ENCODE data around the gene C9orf43. TPM values are rescaled to one million over a fixed set of nuclear protein-coding genes. Genes with fewer than 3 reads are reported as not detected.

The C9orf43 gene
- total RNA-seq, 2 donors from 2014 or later = 0.21 to 0.29 TPM

DNA sequence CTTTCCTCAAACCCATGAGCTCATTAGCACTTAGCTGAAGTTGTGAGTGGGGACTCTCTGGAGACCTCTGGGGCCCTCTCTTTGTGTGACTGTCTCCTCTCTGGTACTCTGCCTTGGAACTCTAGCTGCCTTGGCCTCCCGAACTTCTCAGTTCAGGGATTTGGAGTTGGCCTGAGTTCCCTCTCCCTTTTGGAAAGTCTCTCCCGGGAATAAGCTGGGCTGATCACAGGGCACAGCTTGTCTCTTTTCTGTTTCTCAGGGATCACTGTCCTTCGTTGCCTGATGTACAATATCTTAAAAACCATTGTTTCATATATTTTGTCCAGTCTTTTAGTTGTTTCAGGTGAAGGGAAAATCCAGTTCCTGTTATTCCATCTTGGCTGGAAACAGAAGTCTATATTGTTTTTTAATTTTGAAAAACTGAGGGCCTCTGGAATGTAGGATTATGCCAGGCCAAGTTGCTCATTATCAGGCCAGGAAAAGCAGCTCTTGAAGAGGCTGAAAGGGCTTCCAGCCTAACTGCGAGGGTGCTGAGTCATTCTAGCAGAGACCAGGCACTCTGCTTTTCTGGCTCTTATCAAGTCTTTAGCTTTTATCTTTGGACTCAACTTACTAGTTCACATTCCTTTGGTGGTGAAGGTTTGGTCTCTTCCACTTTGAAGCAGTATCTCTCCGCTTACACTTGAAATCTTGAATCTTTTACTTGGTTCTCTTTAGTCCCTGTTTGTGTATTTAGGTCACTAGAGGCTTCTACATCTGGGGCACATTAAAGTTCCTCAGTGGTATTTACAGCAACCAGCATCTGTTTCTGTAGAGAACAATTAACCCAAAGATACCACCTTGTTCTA, 44.6 kb downstream of the C9orf43 start:
- ATAC-seq (peak; percentile 92 to 98), DNase-seq (peak; percentile 74)
- intact Hi-C loops (cut with DNase I) = loop anchor here in 1 of 2 donors (5.0 kb wide), 1 partner anchor 37 kb away; no protein-coding TSS in a partner anchor

DNA sequence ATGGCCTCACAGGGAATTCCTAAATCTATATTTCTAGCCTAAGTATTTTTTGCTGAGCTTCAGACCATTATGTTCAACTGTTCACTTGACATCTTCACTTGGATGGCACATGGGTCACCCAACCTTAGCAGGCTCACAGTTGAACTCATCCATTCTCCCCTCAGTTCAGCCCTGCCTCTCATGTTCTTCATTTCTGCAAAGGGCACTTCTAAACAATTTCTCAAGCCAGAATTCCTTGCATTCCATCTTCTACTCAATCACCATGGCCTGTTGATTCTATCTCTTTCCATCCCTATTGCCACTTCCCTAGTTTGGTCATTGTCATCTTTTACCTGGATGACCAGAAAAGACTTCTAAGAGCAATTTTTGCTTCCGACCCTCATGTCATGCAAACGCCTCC, 45.7 kb downstream of the C9orf43 start:
- DNase-seq = no peak
- intact Hi-C loops (cut with DNase I) = no loop called here
- ATAC-seq = no peak

DNA sequence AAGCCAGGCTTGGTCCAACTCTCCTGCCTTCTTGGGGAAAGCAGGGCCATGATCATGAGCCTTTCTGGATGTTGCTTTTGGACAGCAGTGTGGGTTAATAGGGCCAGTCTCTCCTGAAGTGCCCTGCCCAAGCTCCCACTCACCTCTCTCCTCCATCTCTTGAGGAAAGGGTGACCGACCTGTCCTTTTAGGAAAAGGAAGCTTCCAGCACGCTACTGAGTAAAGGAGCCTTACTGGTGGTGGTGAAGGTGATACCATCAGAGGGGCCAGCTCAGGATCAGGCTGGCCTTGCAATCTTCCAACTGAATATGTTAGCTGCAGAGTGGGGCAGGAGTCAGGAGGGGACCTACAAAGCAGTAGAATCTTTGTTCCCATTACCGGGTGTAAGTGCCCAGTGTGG, 50.7 kb downstream of the C9orf43 start:
- ATAC-seq (no peak), DNase-seq (no peak)
- intact Hi-C loops (cut with DNase I) = loop anchor here in 1 of 2 donors (5.0 kb wide), 1 partner anchor 36 kb away; no protein-coding TSS in a partner anchor

DNA sequence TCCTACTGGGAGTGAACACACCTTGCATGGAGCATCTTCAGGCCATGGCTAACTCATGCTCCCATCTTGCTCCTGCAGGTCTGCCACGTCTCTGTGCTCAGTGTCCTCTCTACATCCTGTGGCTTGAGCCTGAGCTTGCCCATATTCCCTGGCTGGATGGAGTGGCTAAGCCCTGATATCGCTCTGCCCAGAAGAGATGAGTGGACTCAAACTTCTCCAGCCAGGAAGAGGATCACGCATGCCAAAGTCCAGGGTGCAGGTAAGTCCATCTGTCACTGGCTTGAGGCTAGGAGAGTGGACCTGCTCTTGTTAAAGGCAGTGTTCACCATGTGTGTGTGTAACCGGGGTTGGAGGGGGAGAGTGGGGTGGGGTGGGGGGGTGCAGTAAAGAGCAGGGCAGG, 51.4 kb downstream of the C9orf43 start:
- ATAC-seq (no peak), DNase-seq (no peak)
- intact Hi-C loops (cut with DNase I) = loop anchor here in 1 of 2 donors (5.0 kb wide), 1 partner anchor 35 kb away; no protein-coding TSS in a partner anchor

DNA sequence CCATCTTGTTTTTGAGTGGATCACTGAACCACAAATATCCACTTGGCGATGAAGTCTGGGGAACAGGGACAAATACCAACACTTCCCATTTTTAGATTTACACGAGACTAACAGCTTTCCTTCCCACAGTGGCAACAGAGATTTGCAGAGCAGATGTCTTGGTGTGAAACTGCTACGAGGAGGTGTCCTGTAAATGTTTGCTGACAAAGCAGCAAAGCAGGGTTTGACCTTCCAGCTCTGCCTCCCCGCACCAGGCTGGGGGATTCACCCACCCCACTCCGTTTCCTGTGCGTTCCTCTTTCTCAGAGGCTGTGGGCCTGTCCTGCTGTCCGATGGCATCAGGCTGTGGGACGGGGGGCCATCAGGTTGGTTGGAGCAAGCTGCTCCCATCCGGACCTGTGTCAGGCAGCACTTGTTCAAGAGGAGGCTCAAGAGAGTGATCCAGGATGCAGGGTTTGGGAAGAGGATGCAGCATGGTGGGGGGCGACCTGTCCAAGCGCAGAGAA, 52.3 kb downstream of the C9orf43 start:
- intact Hi-C loops (cut with DNase I) = loop anchor here in 1 of 2 donors (5.0 kb wide), 1 partner anchor 34 kb away; no protein-coding TSS in a partner anchor
- ATAC-seq = peak; percentile 39 to 77
- peak; percentile 34 for DNase-seq

DNA sequence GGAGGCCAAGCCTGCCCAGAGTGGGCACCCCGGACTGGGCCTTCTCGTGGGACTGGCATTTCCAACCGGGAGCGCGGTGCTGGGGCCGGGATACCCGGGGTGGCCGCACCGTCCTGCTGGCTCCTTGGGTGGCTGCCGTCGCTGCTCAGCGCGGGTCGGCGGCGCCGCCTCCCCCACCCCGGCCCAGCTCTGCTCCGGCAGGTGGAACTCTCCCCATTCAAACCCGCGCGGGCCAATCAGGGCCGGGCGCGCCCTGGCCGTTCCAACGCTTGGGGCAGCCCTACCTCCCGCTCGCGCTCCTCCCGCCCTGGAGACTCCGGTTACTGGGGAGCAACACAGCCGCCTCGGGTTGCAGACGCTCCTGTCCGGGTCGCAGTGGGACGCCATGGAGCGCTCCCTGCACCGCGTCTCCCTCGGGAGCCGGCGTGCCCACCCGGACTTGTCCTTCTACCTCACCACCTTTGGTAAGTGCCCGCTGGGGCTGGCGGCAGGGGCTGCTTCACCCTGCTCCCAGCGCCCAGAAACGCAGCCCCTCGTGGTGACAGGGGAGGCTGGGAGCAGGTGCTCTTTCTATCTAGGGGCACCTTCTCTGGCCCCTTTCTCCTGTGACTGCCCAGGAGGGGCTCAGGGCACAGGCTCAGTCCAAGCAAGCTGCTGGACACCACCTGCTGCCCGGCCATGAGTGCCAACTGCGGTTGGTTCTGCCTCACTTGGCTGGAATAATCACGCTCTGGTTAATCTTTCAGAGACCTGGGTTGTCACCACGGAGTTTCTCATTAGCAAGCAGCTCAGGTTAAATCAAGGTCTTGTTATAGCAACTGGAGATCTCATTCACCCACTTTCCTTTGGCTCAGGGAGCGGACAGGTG, 53.1 kb downstream of the C9orf43 start, which contains the start of gene RGS3:
Gene RGS3 (plus strand): TSS at position 310 of the 868 bp plus-strand sequence. CDS start 76 bp downstream, at position 386.
- intact Hi-C loops (cut with DNase I) = loop anchor here in 1 of 2 donors (5.0 kb wide), 1 partner anchor 34 kb away; no protein-coding TSS in a partner anchor
- peak; percentile 92 to 97 for ATAC-seq
- peak; percentile 72 for DNase-seq

DNA sequence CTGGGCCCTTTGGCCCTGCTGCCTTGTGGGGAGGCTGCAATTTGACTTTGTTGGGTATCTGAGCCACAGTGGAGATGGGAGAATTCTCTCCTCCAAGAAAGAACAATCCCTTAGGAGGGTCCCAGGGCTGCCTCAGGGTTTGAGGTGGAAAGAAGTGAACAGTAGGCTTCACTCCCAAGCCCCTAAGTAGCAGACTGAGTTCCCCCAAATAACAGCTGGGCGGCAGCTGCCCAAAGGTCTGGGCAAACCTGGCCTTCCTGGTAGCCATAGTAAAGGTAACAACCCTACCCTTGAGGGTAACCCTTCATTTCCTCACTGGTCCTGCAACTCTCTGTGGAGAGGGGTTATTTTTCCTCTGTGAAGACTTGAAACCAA, 53.7 kb downstream of the C9orf43 start:
- DNase-seq = no peak
- ATAC-seq = peak in 1 of 2 donors; percentile 1
- intact Hi-C loops (cut with DNase I) = loop anchor here in 1 of 2 donors (5.0 kb wide), 1 partner anchor 33 kb away; no protein-coding TSS in a partner anchor

DNA sequence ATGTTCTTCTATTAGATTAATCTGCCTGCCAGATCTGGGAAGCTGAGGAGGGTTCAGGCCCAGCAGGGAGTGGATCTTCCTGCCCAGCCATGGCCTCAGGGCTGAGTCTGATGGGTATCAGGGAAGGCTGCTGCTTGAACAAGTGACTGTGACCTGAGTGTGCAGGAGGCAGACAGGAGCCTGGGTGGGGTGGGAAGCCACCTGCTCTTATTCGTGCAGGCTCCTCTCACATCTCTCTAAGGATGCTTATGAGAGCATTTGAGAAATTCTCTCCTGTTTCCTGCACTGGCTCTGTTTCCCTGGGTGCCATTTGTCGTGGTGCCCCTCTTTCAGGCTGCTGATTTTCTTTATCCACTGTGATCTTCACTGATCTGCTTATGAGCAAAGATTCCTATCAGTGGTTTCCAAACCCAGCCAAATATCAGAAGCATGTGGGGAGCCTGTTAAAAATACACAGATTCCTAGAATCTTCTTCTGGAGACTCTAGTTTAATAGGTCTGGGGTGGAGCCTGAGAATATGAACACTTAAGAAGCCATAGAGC, 55.1 kb downstream of the C9orf43 start:
- ATAC-seq = no peak
- DNase-seq = no peak
- intact Hi-C loops (cut with DNase I) = no loop called here

DNA sequence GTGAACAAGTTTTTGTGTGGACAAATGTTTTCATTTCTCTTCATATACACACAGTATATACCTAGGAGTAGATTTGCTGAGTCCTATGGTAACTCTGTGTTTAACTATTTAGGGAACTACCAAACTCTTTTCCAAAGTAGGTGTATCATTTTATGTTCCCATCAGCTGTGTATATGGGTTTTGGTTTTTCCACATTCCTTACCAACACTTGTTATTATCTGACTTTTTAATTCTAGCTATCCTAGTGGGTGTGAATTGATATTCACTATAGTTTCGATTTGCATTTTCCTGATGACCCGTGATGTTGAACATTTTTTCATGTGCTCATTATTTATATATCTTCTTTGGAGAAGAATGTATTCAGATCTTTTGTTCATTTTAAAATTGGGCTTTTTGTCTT, 56.6 kb downstream of the C9orf43 start:
- no peak for DNase-seq
- no peak for ATAC-seq
- intact Hi-C loops (cut with DNase I) = no loop called here

DNA sequence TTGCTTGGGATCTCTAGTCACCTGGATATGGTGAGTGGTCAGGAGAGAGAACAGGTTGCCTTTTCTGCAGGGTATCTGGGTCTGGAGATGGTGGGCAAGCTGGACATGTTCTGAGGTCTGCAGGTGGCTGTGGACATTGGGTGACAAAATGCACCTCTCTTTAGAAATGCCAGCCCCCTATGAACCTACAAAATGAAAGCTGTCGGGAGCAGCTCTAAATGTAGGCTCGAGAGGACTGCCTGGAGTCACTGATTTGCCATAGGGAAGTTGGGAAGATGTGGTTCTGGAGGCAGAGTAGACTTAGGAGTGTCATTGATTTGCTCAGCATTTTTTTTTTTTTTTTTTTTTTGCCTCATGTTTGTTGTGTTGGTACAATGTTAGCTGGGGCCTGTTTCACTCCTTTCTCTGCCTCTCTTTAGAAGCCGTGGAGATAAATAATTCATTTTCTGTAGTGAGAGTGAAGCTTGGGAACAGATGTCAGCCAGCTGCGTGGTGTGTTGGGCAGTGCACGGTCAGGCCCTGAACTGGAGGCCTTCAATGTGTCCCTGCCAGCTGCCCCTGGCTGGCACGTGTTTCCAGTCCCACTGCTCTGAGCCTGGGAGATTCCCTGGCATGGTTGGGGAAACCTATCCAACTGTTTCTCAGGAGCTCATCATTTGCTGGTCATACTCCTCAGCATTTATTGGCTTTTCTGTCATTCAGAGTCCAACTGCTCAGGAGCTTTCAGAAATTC, 58.3 kb downstream of the C9orf43 start:
- intact Hi-C loops (cut with DNase I) = no loop called here
- peak; percentile 57 for DNase-seq
- peak; percentile 85 for ATAC-seq

DNA sequence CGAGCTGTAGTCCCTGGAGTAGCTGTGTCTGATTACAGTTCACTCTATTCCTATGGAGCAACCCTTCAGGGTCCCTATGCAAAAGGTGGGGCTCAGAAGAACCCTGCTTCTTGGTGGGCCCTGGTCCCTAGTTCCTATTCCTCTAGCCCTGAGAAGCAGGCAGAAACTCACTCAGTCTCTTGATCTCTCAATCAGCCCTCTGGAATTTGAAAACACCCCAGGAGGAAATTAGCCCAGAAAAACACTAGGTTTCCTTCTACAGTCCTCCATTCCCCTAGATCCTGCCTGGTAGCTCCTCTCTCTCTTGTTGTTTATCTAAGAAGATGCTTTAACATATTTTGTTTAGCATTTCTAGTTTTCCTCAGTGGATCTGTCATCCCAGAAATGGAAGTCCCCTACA, 60.6 kb downstream of the C9orf43 start:
- intact Hi-C loops (cut with DNase I) = no loop called here
- ATAC-seq (no peak), DNase-seq (no peak)

DNA sequence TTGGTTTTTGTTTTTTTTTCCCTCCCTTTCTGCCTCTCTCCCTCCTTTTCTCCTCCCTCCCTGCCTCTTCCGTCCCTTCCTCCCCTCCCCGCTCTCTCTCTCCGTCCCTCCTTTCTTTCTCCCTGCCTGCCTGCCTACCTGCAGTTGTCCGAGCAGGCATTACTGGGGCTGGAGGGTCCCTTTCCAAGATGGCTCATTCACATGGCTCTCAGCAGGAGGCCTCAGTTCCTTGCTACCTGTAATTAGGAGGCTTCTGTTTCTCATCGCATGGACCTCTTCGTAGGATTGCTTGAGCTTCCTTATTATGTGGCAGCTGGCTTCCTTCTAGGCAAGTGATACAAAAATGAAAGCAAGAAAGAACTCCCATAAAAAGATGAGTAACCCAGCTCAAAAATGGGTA, 61.0 kb downstream of the C9orf43 start:
- DNase-seq (no peak), ATAC-seq (no peak)
- intact Hi-C loops (cut with DNase I) = no loop called here

DNA sequence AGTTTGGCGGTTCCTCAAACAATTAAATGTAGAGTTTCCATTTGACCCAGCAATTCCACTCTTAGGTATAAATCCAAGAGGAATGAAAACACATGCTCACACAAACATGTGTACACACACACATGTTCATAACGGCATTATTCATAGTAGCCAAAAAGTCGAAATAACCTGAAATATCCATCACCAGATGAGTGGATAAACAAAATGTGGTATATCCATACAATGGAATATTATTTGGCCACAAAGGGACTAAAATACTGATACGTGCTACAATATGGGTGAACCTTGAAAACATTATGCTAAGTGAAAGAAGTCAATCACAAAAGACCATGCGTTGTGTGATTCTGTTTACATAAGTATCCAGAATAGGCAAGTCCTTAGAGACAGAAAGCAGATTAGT, 61.7 kb downstream of the C9orf43 start:
- no peak for DNase-seq
- ATAC-seq = no peak
- intact Hi-C loops (cut with DNase I) = no loop called here

DNA sequence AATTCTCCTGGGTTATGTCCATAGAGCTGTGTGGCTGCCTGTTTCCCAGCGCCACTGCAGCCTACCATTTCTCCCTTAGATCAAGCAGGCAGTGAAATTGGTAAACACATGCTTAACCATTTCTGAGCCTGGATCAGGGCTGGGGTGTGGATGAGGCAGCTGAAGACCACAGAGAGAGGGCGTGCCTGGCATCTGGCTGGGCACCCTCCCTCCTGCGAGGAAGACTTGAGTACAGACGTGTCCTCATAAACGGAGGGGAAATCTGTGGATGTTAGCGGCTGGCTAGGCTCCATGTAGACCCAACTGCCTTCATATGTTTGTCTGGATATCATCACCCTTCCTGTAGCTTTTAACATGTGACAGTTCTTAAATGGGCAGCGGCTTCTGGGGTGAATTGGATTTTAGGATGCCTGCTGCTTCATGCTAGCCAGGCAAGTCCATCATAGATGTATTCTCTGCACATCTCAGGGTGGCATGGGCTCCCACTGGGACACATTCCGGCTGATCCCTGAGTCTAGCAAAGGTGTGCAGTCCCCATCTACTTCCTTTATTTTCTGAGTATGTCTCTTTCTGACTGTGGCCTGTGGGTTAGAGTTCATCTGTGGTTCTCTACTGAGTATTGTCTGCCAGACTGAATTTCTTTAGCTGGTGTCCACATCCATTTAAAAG, 63.9 kb downstream of the C9orf43 start:
- intact Hi-C loops (cut with DNase I) = no loop called here
- no peak for DNase-seq
- peak in 1 of 2 donors; percentile 31 for ATAC-seq

DNA sequence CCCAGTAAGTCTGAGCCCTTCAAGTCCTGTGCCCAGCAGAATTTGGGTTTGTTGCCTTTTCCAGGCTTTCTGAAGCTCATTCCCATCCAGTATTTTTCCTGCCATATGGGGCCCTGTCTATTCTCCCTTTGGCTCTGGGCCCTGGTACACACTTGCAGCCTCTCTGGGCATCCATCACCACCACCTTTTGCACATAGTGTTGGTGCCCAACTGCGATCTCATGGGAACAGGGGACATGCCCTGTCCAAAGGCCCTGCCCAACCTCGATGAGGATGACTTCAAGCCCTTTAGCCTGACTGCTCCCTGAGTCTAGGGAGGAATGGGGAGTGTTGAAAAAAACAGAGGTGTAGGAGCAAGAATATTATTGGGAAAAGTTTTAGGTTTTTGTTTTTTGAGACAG, 64.5 kb downstream of the C9orf43 start:
- ATAC-seq = peak in 1 of 2 donors; percentile 38
- intact Hi-C loops (cut with DNase I) = no loop called here
- no peak for DNase-seq

DNA sequence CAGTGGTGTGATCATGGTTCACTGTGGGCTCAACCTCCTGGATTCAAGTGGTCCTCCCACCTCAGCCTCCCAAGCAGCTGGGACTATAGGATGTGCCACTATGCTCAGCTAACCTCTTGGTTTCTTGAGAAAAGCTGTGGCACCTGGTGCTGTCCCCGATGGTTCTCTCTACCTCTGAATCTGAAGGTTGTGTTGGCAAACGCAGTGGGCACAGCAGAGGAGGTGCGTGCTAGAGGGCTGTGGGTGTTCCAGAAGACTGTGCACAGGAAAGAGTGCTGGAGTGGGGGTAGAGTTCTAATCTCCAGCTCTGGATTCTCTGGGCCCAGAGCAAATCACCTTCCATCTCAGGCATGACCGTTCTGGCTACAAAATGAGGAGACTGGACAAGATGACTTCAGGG, 65.4 kb downstream of the C9orf43 start:
- DNase-seq (no peak), ATAC-seq (no peak)
- intact Hi-C loops (cut with DNase I) = no loop called here

DNA sequence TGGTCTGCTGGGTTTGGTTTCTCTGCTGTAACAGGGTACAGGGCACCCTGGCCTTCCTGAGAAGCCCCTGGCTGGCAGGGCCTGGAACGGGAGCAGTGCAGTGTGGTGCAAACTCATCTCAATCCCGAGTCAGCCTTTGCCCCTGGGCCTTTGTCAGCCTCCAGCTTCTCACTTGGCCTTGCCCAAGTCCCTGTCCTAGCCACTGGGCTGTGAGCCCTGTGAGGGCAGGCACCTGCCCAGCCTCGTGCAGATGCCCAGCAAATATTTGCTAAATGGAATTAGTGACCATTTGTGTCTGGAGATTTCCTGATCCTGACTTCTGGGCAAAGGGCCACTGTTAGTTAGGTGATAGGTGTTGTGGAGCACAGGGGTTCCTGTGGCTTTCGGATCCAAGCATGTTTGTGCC, 66.0 kb downstream of the C9orf43 start:
- no peak for DNase-seq
- peak in 1 of 2 donors; percentile 10 for ATAC-seq
- intact Hi-C loops (cut with DNase I) = no loop called here

DNA sequence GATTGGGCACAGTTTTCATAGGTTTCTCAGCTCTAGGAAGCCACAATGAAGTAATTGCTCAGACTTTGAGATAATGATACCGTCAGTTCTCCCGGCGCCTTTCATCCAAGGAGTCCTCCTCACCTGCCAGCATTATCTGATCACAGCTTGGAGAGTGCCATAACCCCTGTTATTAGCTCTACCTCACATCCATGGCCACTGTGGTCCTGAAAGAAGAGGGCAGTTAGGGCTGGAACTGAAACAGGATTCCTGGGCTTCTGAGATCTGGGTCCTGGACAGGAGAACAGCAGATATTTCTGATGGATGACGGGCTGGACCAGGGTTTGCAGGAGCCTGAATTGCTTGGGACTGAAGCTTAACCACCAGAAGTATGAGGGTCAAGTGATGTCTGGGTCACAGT, 66.5 kb downstream of the C9orf43 start:
- intact Hi-C loops (cut with DNase I) = no loop called here
- no peak for ATAC-seq
- no peak for DNase-seq

Data from left cardiac atrium (tissue), 4 donors.